Measurements from ENCODE around the gene MICALL2. TPM values are rescaled to one million over a fixed set of nuclear protein-coding genes. Genes with fewer than 3 reads are reported as not detected.

MICALL2 gene
- total and polyA plus RNA-seq, 4 donors = 2.9 to 16.3 (median 7.6) TPM

DNA sequence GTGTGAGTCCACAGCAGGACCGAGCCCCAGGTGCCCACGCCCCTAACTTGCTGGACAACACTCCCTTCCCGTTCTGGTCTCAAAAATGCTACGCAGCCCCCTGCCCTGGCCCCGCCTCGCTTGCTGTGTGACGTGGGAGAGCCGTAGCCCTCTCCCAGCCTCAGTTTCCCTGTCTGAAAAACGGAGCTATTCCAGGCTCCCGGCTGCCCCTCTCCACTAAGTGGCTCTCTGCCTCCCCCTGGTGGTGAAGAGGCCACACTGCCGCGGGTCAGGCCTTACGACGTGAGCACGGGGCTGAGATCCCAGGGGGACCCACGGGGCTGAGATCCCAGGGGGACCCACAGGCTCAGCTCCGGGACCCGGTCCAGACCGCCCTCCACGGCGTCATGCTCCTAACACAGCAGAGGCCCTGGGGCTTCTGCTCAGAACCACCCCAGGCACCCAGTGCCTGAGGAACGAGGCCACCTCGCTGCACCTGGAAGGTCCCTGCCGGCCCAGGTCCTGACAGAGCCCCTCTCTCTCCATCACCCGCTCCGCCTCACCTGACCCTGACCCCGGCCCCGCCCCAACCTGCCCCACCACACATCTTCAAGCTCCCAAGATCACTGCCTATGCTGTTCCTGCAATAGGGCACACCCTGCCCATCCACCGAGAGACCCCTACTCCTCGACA is 26.7 kb downstream of the MICALL2 start:
- no peak overlapping the region for H3K27ac ChIP-seq (ENCODE audit: low read depth in 1 of 2, low read length in 2 of 2)
- peak; percentile 84 for DNase-seq (ENCODE audit: low spot score)
- H3K27me3 ChIP-seq (ENCODE audit: control insufficient read depth in 4 of 4, insufficient read depth in 4 of 4, low read length in 3 of 4) = no peaks in the 10 kb centered on the region
- H3K4me1 ChIP-seq (ENCODE audit: control insufficient read depth in 4 of 4, insufficient read depth in 4 of 4, low read length in 3 of 4) = peaks cover 0 to 2% (median 0%) of the 10 kb centered on the region in 4 donors
- H3K36me3 ChIP-seq (ENCODE audit: control insufficient read depth in 4 of 4, insufficient read depth in 3 of 4, low read depth in 1 of 4, low read length in 3 of 4) = peaks cover 0 to 4% (median 0%) of the 10 kb centered on the region in 4 donors
- WGBS = 21% methylated on average over 30 of the region's 30 CpGs
- H3K9me3 ChIP-seq (ENCODE audit: control insufficient read depth in 4 of 4, low read length in 3 of 4) = no peaks in the 10 kb centered on the region
- no peak overlapping the region for H3K4me3 ChIP-seq (ENCODE audit: low read depth in 1 of 3, low read length in 3 of 3)
- no peak overlapping the region for H3K9ac ChIP-seq (ENCODE audit: low read depth in 1 of 2, low read length in 2 of 2)
- no peak for TF ChIP-seq TAF1 (conservative IDR thresholded peaks at IDR 0.05)
- no peak for TF ChIP-seq RXRA (IDR thresholded peaks at IDR 0.05)
- no peak for TF ChIP-seq HNF4G (IDR thresholded peaks at IDR 0.05)
- TF ChIP-seq GABPA (IDR thresholded peaks at IDR 0.05 in 1 of 2, conservative IDR thresholded peaks at IDR 0.05 in 1 of 2) = no peak
- TF ChIP-seq JUND (IDR thresholded peaks at IDR 0.05) = no peak
- TF ChIP-seq EGR1 (IDR thresholded peaks at IDR 0.05; ENCODE audit: low read depth in 2 of 2) = no peak
- TF ChIP-seq NR2F2 (IDR thresholded peaks at IDR 0.05) = no peak
- TF ChIP-seq, protein P1, sequence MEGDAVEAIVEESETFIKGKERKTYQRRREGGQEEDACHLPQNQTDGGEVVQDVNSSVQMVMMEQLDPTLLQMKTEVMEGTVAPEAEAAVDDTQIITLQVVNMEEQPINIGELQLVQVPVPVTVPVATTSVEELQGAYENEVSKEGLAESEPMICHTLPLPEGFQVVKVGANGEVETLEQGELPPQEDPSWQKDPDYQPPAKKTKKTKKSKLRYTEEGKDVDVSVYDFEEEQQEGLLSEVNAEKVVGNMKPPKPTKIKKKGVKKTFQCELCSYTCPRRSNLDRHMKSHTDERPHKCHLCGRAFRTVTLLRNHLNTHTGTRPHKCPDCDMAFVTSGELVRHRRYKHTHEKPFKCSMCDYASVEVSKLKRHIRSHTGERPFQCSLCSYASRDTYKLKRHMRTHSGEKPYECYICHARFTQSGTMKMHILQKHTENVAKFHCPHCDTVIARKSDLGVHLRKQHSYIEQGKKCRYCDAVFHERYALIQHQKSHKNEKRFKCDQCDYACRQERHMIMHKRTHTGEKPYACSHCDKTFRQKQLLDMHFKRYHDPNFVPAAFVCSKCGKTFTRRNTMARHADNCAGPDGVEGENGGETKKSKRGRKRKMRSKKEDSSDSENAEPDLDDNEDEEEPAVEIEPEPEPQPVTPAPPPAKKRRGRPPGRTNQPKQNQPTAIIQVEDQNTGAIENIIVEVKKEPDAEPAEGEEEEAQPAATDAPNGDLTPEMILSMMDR (IDR thresholded peaks at IDR 0.05; ENCODE audit: low read depth, low read length, missing input control) = peak; percentile 95
- peak in 1 of 2 donors; percentile 82 for TF ChIP-seq RAD21 (IDR thresholded peaks at IDR 0.05)
- TF ChIP-seq FOXA1 (IDR thresholded peaks at IDR 0.05) = no peak
- no peak for TF ChIP-seq FOXA2 (IDR thresholded peaks at IDR 0.05)
- TF ChIP-seq YY1 (IDR thresholded peaks at IDR 0.05) = no peak

DNA sequence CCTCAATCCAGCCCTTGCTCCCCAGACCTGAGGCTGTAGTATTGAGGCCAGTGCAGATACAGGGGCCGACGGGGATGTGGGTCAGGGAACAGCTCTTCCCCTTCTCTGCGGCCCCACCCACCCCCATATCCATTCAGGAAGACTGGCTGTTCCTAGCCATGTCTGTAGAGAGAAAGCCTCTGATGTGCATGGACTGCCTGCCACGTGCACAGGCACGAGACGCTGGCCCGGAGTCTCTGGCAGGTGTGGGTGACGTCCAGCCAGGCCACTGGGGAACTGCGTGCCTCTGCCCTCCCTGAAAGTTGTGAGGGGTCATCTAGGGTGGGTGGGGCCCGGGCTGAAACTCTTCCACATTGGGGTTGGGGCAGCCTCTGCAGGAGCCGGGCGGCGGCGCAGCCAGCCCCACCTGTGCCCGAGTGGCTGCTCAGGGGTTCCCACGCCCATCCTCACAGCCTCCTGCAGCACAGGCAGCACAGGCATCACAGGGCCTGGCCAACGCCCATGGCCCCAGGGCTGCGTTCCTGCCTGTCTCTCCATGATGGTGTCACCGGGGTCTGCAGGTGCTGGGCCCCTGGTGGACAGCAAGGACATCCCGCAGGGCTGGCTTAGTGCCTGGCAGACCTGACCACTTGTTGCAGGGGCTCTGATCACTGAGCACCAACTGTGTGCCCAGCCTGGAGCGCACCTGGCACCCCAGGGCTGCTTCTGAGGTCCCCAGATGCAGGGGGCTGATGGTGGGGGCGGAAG is 27.5 kb downstream of the MICALL2 start:
- 48% methylated on average over 22 of the region's 22 CpGs for WGBS

More for the DNA sequence above, 27.5 kb downstream of the MICALL2 start:
- no peak for TF ChIP-seq TAF1 (conservative IDR thresholded peaks at IDR 0.05)
- TF ChIP-seq YY1 (IDR thresholded peaks at IDR 0.05) = no peak
- no peak for TF ChIP-seq SP1 (IDR thresholded peaks at IDR 0.05)
- TF ChIP-seq, protein P2, sequence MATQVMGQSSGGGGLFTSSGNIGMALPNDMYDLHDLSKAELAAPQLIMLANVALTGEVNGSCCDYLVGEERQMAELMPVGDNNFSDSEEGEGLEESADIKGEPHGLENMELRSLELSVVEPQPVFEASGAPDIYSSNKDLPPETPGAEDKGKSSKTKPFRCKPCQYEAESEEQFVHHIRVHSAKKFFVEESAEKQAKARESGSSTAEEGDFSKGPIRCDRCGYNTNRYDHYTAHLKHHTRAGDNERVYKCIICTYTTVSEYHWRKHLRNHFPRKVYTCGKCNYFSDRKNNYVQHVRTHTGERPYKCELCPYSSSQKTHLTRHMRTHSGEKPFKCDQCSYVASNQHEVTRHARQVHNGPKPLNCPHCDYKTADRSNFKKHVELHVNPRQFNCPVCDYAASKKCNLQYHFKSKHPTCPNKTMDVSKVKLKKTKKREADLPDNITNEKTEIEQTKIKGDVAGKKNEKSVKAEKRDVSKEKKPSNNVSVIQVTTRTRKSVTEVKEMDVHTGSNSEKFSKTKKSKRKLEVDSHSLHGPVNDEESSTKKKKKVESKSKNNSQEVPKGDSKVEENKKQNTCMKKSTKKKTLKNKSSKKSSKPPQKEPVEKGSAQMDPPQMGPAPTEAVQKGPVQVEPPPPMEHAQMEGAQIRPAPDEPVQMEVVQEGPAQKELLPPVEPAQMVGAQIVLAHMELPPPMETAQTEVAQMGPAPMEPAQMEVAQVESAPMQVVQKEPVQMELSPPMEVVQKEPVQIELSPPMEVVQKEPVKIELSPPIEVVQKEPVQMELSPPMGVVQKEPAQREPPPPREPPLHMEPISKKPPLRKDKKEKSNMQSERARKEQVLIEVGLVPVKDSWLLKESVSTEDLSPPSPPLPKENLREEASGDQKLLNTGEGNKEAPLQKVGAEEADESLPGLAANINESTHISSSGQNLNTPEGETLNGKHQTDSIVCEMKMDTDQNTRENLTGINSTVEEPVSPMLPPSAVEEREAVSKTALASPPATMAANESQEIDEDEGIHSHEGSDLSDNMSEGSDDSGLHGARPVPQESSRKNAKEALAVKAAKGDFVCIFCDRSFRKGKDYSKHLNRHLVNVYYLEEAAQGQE (IDR thresholded peaks at IDR 0.05) = no peak
- TF ChIP-seq, protein P3, sequence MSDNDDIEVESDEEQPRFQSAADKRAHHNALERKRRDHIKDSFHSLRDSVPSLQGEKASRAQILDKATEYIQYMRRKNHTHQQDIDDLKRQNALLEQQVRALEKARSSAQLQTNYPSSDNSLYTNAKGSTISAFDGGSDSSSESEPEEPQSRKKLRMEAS (IDR thresholded peaks at IDR 0.05) = no peak
- no peak for TF ChIP-seq FOXA1 (IDR thresholded peaks at IDR 0.05)
- no peak for TF ChIP-seq FOXA2 (IDR thresholded peaks at IDR 0.05)
- no peak for TF ChIP-seq HNF4A (conservative IDR thresholded peaks at IDR 0.05)
- TF ChIP-seq, protein P4, sequence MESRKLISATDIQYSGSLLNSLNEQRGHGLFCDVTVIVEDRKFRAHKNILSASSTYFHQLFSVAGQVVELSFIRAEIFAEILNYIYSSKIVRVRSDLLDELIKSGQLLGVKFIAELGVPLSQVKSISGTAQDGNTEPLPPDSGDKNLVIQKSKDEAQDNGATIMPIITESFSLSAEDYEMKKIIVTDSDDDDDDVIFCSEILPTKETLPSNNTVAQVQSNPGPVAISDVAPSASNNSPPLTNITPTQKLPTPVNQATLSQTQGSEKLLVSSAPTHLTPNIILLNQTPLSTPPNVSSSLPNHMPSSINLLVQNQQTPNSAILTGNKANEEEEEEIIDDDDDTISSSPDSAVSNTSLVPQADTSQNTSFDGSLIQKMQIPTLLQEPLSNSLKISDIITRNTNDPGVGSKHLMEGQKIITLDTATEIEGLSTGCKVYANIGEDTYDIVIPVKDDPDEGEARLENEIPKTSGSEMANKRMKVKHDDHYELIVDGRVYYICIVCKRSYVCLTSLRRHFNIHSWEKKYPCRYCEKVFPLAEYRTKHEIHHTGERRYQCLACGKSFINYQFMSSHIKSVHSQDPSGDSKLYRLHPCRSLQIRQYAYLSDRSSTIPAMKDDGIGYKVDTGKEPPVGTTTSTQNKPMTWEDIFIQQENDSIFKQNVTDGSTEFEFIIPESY (IDR thresholded peaks at IDR 0.05) = no peak
- no peak for TF ChIP-seq GABPA (IDR thresholded peaks at IDR 0.05 in 1 of 2, conservative IDR thresholded peaks at IDR 0.05 in 1 of 2)
- TF ChIP-seq EGR1 (IDR thresholded peaks at IDR 0.05; ENCODE audit: low read depth in 2 of 2) = no peak
- TF ChIP-seq, protein P5, sequence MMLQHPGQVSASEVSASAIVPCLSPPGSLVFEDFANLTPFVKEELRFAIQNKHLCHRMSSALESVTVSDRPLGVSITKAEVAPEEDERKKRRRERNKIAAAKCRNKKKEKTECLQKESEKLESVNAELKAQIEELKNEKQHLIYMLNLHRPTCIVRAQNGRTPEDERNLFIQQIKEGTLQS (IDR thresholded peaks at IDR 0.05) = no peak
- no peak for TF ChIP-seq RAD21 (IDR thresholded peaks at IDR 0.05)
- TF ChIP-seq NR2F2 (IDR thresholded peaks at IDR 0.05) = no peak
- no peak for DNase-seq (ENCODE audit: low spot score)
- H3K27me3 ChIP-seq (ENCODE audit: control insufficient read depth in 4 of 4, insufficient read depth in 4 of 4, low read length in 3 of 4) = no peaks in the 10 kb centered on the region
- H3K9me3 ChIP-seq (ENCODE audit: control insufficient read depth in 4 of 4, low read length in 3 of 4) = no peaks in the 10 kb centered on the region
- no peak overlapping the region for H3K27ac ChIP-seq (ENCODE audit: low read depth in 1 of 2, low read length in 2 of 2)
- peaks cover 0 to 2% (median 0%) of the 10 kb centered on the region in 4 donors for H3K4me1 ChIP-seq (ENCODE audit: control insufficient read depth in 4 of 4, insufficient read depth in 4 of 4, low read length in 3 of 4)
- H3K36me3 ChIP-seq (ENCODE audit: control insufficient read depth in 4 of 4, insufficient read depth in 3 of 4, low read depth in 1 of 4, low read length in 3 of 4) = peaks cover 0 to under 1% (median 0%) of the 10 kb centered on the region in 4 donors
- H3K9ac ChIP-seq (ENCODE audit: low read depth in 1 of 2, low read length in 2 of 2) = no peak overlapping the region
- no peak overlapping the region for H3K4me3 ChIP-seq (ENCODE audit: low read depth in 1 of 3, low read length in 3 of 3)

All from liver (tissue), 9 donors.